ENCODE measurements around the gene ZNF384. TPM values are rescaled to one million over a fixed set of nuclear protein-coding genes. Genes with fewer than 3 reads are reported as not detected.
A peak's percentile ranks its signal among the peaks of the same experiment; 100 is the strongest.

The ZNF384 gene
- total RNA-seq, 1 donor from 2014 or later: 38.0 TPM

DNA sequence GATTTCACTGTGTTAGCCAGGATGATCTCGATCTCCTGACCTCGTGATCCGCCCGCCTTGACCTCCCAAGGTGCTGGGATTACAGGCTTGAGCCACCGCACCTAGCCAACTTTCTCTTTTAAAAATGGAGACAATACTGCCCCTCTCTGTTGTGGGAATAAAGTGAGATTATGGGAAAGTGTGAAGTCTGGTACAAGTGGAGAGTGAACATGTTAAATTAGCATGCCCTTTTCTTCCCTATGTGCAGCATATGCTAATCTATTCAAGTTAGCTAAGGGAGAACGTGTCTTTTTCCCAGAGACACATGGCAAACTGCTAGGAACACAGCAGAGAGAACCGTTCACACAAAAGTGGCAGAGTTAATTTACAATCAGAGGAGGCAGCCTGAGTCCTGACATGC is 36.2 kb upstream of the ZNF384 start:
- H3F3A ChIP-seq (ENCODE audit: low read depth): peaks cover 22% of the 10 kb centered on the region
- no peaks in the 10 kb centered on the region for H4K20me1 ChIP-seq (ENCODE audit: low read depth)
- Mint-ChIP-seq H3K36me3 (peaks cover 13% of the 10 kb centered on the region), H3K27ac (no peak overlapping the region), H3K9me3 (no peaks in the 10 kb centered on the region), H3K4me1 (peaks cover 10% of the 10 kb centered on the region), H3K4me3 (peak overlapping the region; percentile 88), H3K27me3 (ENCODE audit: insufficient read depth, low read depth) (no peaks in the 10 kb centered on the region)
- H2AFZ ChIP-seq (replicated peaks): no peak overlapping the region
- H3K9me3 ChIP-seq (ENCODE audit: low read depth): no peaks in the 10 kb centered on the region
- H3K79me2 ChIP-seq (ENCODE audit: low read depth): peaks cover 5% of the 10 kb centered on the region
- no peaks in the 10 kb centered on the region for H3K36me3 ChIP-seq
- no peak overlapping the region for H3K9ac ChIP-seq
- no peak overlapping the region for H3K4me2 ChIP-seq
- H3K27me3 ChIP-seq: no peaks in the 10 kb centered on the region
- no peak for DNase-seq (ENCODE audit: low spot score)
- H3K4me1 ChIP-seq: peaks cover 7% of the 10 kb centered on the region
- no peak for TF ChIP-seq EZH2phosphoT487 (IDR thresholded peaks at IDR 0.05)
- TF ChIP-seq, protein P1, sequence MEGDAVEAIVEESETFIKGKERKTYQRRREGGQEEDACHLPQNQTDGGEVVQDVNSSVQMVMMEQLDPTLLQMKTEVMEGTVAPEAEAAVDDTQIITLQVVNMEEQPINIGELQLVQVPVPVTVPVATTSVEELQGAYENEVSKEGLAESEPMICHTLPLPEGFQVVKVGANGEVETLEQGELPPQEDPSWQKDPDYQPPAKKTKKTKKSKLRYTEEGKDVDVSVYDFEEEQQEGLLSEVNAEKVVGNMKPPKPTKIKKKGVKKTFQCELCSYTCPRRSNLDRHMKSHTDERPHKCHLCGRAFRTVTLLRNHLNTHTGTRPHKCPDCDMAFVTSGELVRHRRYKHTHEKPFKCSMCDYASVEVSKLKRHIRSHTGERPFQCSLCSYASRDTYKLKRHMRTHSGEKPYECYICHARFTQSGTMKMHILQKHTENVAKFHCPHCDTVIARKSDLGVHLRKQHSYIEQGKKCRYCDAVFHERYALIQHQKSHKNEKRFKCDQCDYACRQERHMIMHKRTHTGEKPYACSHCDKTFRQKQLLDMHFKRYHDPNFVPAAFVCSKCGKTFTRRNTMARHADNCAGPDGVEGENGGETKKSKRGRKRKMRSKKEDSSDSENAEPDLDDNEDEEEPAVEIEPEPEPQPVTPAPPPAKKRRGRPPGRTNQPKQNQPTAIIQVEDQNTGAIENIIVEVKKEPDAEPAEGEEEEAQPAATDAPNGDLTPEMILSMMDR (IDR thresholded peaks at IDR 0.05): no peak
- TF ChIP-seq EZH2 (IDR thresholded peaks at IDR 0.05): no peak
- H3K27ac ChIP-seq: no peak overlapping the region
- no peak overlapping the region for H3K4me3 ChIP-seq

DNA sequence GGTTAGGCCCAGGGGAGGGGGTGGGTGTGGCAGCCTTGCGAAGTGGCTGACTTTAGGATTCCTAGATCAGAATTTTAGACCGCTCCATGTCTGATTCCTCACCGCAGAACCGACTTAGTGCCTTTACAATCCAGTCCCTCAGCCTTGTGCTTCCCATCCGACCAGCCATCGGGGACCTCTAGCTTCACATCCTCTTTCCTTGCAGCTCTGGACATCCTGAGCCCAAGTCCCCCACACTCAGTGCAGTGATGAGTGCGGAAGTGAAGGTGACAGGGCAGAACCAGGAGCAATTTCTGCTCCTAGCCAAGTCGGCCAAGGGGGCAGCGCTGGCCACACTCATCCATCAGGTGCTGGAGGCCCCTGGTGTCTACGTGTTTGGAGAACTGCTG is 35.2 kb upstream of the ZNF384 start:
- DNase-seq (ENCODE audit: low spot score): no peak

DNA sequence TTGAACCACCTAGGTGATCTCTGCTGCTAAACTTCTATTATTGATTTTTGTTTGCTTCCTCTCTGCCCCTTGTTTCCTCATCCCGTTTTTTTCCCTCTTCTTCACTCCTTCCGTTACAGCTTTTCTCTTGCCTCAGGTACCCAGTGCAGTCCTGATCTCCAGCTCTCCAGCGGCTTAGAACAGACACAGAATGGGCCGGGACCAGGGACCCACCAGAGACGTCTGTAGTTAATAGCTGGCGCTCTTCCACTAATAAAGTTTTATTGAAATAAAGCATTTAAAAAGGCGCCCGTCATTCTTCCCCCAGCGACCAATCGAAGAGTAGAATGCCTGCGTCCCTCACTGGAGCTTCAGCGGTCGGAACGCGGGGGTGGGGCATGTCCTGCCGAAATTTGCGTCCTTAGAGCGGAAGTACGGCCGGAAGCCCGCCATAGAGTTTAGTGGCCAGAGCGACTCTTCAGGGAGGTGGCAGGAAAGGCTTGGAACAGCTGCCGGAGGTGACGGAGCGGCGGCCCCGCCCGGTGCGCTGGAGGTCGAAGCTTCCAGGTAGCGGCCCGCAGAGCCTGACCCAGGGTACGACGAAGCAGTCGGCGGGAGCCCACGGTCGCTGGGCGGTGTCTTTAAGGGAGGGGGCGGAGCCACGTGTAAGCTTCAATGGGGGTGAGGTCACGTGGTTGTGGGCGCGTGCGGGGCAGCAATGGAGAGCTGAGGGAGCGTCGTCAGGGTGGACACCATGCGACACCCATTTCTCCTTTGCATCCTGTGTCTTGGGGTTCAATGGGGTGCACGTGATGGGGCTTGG is 34.6 kb upstream of the ZNF384 start, which contains the start of gene COPS7A:
COPS7A (plus strand) TSS at position 440 of the 802 bp plus-strand sequence. CDS start 611 bp downstream, outside the sequence.
- Histone ChIP-seq H3K79me2 (ENCODE audit: low read depth) (peaks cover 5% of the 10 kb centered on the region), H3K4me3 (peak within 1 kb of the TSS; percentile 79), H3K4me1 (peaks cover 7% of the 10 kb centered on the region), H4K20me1 (ENCODE audit: low read depth) (no peaks in the 10 kb centered on the region), H3K9me3 (ENCODE audit: low read depth) (no peaks in the 10 kb centered on the region), H3F3A (ENCODE audit: low read depth) (peaks cover 22% of the 10 kb centered on the region), H3K36me3 (no peaks in the 10 kb centered on the region), H3K27ac (peak within 1 kb of the TSS; percentile 18), H3K9ac (peak within 1 kb of the TSS; percentile 58), H3K27me3 (no peaks in the 10 kb centered on the region), H3K4me2 (peak within 1 kb of the TSS; percentile 88), H2AFZ (replicated peaks) (peak within 1 kb of the TSS; percentile 91)
- no peaks in the 10 kb centered on the region for H3K9me3 Mint-ChIP-seq
- no peak for TF ChIP-seq EZH2 (IDR thresholded peaks at IDR 0.05)
- TF ChIP-seq, protein P1 (IDR thresholded peaks at IDR 0.05): no peak
- no peak for TF ChIP-seq EZH2phosphoT487 (IDR thresholded peaks at IDR 0.05)
- peak within 1 kb of the TSS; percentile 94 for H3K27ac Mint-ChIP-seq
- DNase-seq (ENCODE audit: low spot score): peak; percentile 98
- H3K4me3 Mint-ChIP-seq: peak within 1 kb of the TSS; percentile 88
- H3K27me3 Mint-ChIP-seq (ENCODE audit: insufficient read depth, low read depth): no peaks in the 10 kb centered on the region
- H3K4me1 Mint-ChIP-seq: peaks cover 10% of the 10 kb centered on the region
- H3K36me3 Mint-ChIP-seq: peaks cover 3% of the 10 kb centered on the region

More for the DNA sequence above, 35.2 kb upstream of the ZNF384 start:
- Histone ChIP-seq H3K36me3 (no peaks in the 10 kb centered on the region), H3K9me3 (ENCODE audit: low read depth) (no peaks in the 10 kb centered on the region), H2AFZ (replicated peaks) (peak overlapping the region; percentile 58), H3K79me2 (ENCODE audit: low read depth) (peaks cover 5% of the 10 kb centered on the region), H3K9ac (peak overlapping the region; percentile 28), H3F3A (ENCODE audit: low read depth) (peaks cover 22% of the 10 kb centered on the region), H3K27me3 (no peaks in the 10 kb centered on the region), H4K20me1 (ENCODE audit: low read depth) (no peaks in the 10 kb centered on the region), H3K4me1 (peaks cover 7% of the 10 kb centered on the region), H3K4me2 (peak overlapping the region; percentile 88), H3K27ac (no peak overlapping the region), H3K4me3 (peak overlapping the region; percentile 79)
- Mint-ChIP-seq H3K4me1 (peaks cover 10% of the 10 kb centered on the region), H3K4me3 (peak overlapping the region; percentile 88), H3K9me3 (no peaks in the 10 kb centered on the region), H3K27ac (peak overlapping the region; percentile 94), H3K27me3 (ENCODE audit: insufficient read depth, low read depth) (no peaks in the 10 kb centered on the region), H3K36me3 (peaks cover 4% of the 10 kb centered on the region)
- TF ChIP-seq EZH2 (IDR thresholded peaks at IDR 0.05) (no peak), EZH2phosphoT487 (IDR thresholded peaks at IDR 0.05) (no peak)
- TF ChIP-seq, protein P1 (IDR thresholded peaks at IDR 0.05): no peak
